ENCODE data around the gene HOXC9.
"Not testable (repeated sequence)": the region's sequence is repeated elsewhere in the genome, so short reads cannot be mapped to it uniquely, and the experiment has no call there.

The HOXC9 gene

DNA sequence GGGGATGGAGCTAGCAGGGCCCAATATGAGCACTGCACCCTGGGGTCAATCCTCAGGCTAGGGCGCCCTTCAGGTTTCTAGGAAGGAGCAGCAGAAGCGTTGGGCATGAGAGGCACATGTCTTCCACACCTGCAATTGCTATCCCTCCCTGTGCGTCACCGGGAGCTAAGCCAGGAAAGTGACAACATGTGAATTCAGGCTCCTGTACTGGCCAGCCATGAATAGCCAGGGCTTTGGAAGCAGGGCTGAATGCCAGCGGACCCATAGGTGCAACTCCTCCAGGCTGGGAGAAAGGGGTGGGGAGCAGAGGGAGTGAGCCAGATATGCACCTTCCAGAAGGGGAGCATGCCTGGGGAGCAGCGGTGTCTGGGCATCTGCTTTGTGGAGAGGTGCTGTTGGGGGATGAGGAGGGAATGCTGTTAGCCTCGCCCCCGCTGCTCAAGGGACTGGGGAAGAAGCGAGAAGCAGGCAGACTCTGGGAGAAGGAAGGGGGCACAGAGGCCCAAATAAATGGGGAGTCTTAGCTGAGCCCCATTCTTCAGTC is 39.0 kb downstream of the HOXC9 start:
- no peak for DNase-seq (ENCODE audit: low read depth in 2 of 2)

- DNase-seq (ENCODE audit: low read depth in 2 of 2): no peak
Measured at GRCh38 chr12:54039417-54040147, 39.6 kb downstream of the HOXC9 start.

DNA sequence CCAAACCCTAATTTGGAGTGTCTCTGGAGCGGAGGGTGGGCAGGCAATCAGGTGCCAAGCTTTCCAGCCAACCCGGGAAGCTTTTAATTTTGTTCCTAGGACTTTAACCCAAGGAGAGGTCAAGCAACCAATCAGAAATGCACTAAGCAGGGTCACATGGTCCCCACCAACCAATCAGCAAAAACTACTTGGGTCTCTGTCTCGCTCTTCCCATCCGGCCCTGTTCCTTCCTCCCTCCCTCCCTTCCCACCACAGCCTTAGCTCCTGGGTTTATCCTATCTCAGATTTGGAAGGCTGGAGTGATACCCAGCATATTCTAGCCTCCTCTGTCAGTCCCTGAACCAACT is 40.2 kb downstream of the HOXC9 start:
- DNase-seq (ENCODE audit: low read depth in 2 of 2): no peak

DNA sequence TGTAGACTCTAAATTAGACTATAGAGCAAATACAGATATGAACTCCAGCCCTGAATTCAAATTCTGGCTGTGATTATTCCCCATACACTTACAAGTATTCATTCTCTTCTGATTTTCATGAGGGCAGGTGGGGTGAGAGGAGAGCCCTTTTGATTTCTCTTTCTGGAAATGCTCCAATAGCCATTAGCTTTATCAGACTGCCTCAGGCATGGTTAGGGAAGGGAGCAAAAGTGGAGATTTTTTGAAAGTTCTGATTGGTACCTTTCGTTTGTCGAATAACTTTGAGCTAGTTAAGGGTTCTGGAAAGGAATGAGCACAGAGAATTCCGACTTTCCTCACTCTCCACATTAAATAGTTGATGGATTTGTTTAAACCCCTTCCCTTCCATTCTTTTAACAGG is 40.7 kb downstream of the HOXC9 start:
- DNase-seq (ENCODE audit: low read depth in 2 of 2): no peak

DNA sequence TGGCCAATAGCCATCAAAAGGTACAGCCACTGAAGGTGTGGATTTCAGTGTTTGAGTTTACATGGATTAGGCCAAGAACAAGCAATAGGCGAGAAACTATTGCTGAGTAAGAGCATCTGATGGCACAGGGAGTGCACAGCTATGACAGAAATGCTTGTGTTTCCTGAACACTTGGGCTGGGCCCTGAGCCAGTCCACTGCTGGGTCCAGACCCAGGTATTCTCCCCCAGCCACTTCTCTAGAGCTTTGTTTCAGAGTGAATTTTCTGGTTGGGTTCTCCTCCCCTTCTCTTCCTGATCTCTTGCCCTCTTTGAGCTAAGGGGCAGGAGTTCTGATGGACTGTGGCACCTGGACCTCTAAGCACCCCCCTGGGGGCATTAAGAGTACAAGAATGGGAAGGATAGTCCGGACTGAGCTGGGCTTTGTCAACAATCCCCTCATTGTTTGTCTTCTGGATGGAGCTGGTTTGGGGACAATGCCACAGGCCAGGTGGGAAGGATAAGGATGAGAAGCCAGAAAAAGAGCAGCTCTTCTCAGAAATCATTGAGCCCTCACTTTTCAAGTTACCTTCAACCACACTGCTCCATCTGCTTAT is 41.2 kb downstream of the HOXC9 start:
- no peak for DNase-seq (ENCODE audit: low read depth in 2 of 2)

GRCh38 chr12:54042033-54042432 is 42.1 kb downstream of the HOXC9 start:
- DNase-seq (ENCODE audit: low read depth in 2 of 2): not testable (repeated sequence)

DNA sequence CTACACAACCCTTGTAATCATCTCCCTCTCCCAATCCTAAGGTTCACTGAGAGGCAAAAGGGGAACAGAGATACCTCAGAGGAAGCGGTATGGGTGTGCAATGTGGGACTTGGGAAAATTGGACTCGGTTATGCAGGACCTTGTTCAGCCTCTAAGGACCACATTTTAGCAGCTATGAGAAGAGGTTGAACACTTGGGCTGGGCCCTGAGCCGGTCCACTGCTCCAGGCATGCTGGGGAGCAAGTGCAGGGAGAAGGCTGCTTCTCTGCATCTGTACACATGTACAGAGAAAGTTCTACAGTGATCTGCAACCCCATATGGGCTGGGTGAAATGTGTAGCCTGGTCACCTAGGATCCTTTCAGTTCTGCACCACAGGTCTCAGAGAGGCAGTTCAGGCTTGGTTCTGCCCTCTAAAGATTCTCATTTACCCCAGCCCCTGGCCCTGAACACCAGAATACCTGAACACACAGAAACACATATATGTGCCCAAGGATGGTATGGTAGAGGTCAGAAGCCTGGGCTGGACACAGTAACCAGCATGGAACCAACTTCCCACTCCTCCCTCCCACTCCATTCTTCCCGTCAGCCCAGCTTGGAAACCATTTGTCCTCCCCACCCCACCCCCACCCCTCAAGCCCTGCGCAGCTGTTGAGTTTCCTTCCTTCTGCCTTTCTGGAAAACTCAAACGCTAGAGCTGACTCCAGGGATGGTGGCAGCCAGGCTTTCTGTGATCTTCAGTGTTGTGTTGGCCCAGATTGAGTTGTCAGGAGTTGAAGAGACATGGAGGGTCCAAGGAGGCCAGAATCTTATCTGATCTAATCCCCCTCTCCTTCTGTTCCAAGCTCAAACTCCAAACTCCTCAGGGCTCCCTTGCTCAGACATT is 43.3 kb downstream of the HOXC9 start:
- no peak for DNase-seq (ENCODE audit: low read depth in 2 of 2)

DNA sequence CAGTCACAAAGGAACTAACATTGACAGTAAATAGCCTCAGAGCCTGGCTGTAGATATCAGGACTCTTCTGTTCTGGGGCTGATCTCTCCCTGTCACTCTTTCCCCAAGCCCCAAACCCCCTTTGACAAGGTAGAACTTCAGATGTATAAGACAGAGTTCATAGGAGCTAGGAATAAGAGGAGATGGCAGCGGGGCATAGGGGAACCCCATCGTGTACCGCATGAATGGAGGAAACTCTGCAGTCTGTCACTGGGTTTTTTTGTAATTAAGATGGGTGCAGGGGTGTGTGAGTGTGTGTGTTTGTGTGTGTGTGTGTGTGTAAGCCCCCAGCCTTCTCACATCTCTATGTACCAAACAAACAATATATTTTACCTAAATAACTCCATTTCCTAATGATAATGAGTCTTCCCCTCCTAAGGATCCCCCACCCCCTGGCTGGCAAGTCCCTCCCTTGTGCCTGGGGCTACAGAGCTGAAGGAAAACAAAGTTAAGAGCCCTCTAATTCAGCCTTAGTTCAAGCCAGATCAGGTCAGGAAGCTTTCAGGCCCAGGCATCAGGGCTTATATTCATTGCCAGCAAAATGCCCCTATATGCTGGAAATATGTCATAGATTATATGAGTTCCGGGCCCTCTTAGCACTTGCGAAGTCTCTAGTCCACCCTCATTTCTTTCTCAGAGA is 44.6 kb downstream of the HOXC9 start:
- DNase-seq (ENCODE audit: low read depth in 2 of 2): no peak

- no peak for DNase-seq (ENCODE audit: low read depth in 2 of 2)
Measured at GRCh38 chr12:54045401-54045800, 45.4 kb downstream of the HOXC9 start.

DNA sequence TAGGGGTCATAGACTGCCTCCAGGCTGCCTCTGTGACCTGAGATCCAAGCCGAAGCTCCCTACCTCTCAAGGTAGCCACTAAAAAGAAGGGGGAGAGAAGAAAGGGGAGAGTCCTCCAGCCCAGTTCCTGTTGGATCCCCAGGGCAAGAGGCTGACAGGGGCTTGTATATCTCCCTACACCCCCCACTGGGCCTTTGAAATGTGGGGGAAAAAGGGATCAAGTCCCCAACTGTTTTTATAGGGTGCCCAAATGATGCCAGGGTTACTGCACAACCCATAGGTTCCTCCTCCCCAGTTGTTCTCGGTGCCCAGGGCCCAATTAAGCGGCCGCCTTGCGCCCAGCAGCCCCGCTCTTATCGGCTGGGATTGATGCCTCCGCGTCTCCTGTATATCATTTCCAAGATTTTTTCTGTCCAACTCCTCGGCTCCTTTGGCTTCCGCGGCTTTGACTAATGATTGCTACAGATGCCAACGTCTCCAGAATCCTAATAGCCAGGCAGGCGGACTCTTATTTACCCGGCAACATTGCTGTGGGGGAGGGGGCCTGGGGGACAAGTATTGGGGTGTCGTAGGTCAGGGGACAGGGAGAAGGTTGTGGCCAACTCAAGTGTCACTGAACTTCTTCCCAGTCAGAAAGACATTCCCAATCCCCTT is 46.0 kb downstream of the HOXC9 start:
- no peak for DNase-seq (ENCODE audit: low read depth in 2 of 2)

DNA sequence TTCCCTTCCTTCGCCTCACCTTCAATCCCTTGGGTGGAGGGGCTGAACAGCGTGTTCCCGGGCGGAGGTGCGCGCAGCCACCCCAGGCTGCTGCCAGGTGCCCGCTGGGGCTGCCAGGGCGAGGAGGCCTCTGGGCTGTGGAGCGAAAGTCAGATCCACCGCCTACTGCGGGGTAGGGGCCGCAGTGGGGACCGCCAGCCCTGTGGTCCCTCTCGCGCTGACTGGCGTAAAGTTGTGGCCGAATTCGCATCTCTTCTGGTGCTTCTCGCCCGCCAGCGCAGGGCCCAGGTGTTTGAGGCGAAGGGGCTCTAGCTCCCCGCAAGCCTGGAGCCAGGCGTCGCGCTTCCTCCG is 46.8 kb downstream of the HOXC9 start:
- DNase-seq (ENCODE audit: low read depth in 2 of 2): no peak

- no peak for DNase-seq (ENCODE audit: low read depth in 2 of 2)
Measured at GRCh38 chr12:54047160-54047963, 47.4 kb downstream of the HOXC9 start.

GRCh38 chr12:54047964-54048303 is 48.0 kb downstream of the HOXC9 start:
- no peak for DNase-seq (ENCODE audit: low read depth in 2 of 2)

- DNase-seq (ENCODE audit: low read depth in 2 of 2): no peak
Measured at GRCh38 chr12:54048406-54049093, 48.6 kb downstream of the HOXC9 start.

- no peak for DNase-seq (ENCODE audit: low read depth in 2 of 2)
Measured at GRCh38 chr12:54049108-54049507, 49.1 kb downstream of the HOXC9 start.

DNA sequence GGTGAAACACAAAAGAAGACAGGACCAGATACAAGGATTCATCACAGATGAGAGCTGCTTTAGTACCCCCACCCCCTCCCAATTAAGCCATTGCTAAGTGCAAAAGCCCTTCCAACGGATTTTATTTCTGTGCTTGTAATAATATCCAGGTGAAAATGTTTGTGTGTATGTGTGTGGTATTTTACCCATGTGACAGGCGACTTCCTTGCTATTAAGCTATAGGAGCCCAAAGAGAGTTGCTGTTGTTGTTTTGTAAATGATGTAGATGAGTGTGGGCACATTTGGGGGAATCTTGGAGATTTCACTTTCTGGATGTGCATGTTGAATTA is 50.5 kb downstream of the HOXC9 start:
- no peak for DNase-seq (ENCODE audit: low read depth in 2 of 2)

- DNase-seq (ENCODE audit: low read depth in 2 of 2): no peak
Measured at GRCh38 chr12:54051026-54051842, 51.3 kb downstream of the HOXC9 start.

DNA sequence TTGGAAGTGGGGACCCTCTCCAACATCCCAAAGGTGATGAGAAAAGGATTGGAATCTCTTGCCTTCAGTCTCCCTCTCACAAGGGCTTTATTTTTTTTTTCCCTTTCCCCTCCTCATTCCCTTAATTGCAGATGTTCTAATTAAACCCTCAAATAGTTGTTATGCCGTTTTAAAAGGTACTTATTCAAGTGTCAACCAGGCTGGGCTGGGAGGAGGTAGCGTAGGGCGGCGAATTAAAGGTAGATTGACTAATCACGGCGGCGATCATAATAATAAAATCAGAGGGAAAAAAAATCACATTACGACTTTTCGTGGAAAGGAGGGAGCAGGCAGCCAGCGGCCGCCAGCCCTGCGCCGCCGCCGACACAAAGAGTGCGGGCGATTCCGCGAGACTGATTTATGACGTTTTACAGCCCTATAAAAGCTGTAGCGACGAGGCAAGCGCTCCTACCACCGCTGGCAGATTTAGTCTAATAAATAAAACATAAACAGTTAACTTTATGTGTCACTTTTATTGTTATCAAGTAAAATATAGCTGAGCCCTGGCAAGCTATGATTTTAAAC is 52.0 kb downstream of the HOXC9 start:
- DNase-seq (ENCODE audit: low read depth in 2 of 2): no peak

- DNase-seq (ENCODE audit: low read depth in 2 of 2): no peak
Measured at GRCh38 chr12:54052438-54053002, 52.6 kb downstream of the HOXC9 start.
